Cardiac muscle cell (in vitro differentiated cells and primary cell): ENCODE results near the gene ZNF568. TPM values are rescaled to one million over a fixed set of nuclear protein-coding genes. Genes with fewer than 3 reads are reported as not detected.

ENCODE experiments used
- DNase-seq, 2 donors: peaks; one replicate each; pipeline versions ENCODE4 v3.0.0 to v3.0.0-alpha.2; 2010 to 2017; ENCODE audit warnings: low read depth in 1 of 2, low spot score in 1 of 2
- H3K27ac ChIP-seq: fragments of 200-600 bp; sonication (generic); 2 replicates; pipeline ENCODE4 v1.5.1; 2016
- H3K27me3 ChIP-seq: fragments of 200-600 bp; sonication (generic); 2 replicates; pipeline ENCODE4 v1.6.0; 2016; ENCODE audit warnings: control low read depth
- H3K36me3 ChIP-seq: fragments of 200-600 bp; sonication (generic); 2 replicates; pipeline ENCODE4 v1.5.1; 2016; ENCODE audit warnings: control low read depth
- H3K4me1 ChIP-seq: fragments of 200-600 bp; sonication (generic); 2 replicates; pipeline ENCODE4 v1.8.1; 2017; ENCODE audit warnings: low read depth, mild to moderate bottlenecking, mixed run types
- H3K4me3 ChIP-seq: fragments of 200-600 bp; sonication (generic); 2 replicates; pipeline ENCODE4 v1.5.1; 2016; ENCODE audit warnings: mild to moderate bottlenecking
- H3K9me3 ChIP-seq: fragments of 200-600 bp; sonication (generic); 2 replicates; pipeline ENCODE4 v1.5.1; 2017; ENCODE audit warnings: low read depth, mild to moderate bottlenecking, control low read depth
- polyA plus RNA-seq: library from polyadenylated mRNA; unstranded; fragments of >200 nt; fragmentation: Nextera tagmentation; extraction: Ambion mirVana; gene quantifications from 2 replicates; pipeline ENCODE4 v1.2.1, GENCODE V29; 2016
- total RNA-seq: library from RNA; depleted of rRNA; stranded (reverse); fragments of >200 nt; gene quantifications from 2 replicates; pipeline ENCODE4 v1.2.3, GENCODE V29; 2016
- TF ChIP-seq, protein P1 (sequence below): IDR thresholded peaks from 2 replicates; pipeline ENCODE4 v1.5.1; 2012; ENCODE audit warnings: low read depth, mild to moderate bottlenecking, low read length

Gene ZNF568
- total and polyA plus RNA-seq, 2 experiments from 2014 or later = 11.7 to 16.6 TPM

DNA sequence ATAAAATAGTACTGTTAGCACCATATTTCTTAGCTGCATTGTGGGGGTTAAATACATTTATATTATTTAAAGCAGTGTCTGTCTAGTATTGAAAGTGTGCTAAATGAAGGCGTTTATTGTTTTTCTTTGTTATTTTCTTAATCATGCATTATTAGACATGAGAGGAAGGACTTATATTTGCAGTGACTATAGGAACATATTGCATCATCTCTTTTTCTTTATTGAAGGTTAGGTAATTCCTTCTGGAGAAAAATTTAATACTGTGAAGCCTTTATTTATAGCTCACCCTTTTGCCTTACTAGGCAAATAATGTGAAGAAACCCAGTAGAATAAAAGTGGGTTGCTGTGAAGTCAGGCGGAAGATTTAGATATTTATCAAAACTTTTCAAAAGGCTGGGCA is 83.2 kb downstream of the ZNF568 start:
- H3K9me3 ChIP-seq = no peaks in the 10 kb centered on the region
- H3K27me3 ChIP-seq = no peaks in the 10 kb centered on the region
- H3K36me3 ChIP-seq = peaks cover 8% of the 10 kb centered on the region
- no peak overlapping the region for H3K4me3 ChIP-seq
- no peak overlapping the region for H3K27ac ChIP-seq
- DNase-seq = no peak
- TF ChIP-seq, protein P1, sequence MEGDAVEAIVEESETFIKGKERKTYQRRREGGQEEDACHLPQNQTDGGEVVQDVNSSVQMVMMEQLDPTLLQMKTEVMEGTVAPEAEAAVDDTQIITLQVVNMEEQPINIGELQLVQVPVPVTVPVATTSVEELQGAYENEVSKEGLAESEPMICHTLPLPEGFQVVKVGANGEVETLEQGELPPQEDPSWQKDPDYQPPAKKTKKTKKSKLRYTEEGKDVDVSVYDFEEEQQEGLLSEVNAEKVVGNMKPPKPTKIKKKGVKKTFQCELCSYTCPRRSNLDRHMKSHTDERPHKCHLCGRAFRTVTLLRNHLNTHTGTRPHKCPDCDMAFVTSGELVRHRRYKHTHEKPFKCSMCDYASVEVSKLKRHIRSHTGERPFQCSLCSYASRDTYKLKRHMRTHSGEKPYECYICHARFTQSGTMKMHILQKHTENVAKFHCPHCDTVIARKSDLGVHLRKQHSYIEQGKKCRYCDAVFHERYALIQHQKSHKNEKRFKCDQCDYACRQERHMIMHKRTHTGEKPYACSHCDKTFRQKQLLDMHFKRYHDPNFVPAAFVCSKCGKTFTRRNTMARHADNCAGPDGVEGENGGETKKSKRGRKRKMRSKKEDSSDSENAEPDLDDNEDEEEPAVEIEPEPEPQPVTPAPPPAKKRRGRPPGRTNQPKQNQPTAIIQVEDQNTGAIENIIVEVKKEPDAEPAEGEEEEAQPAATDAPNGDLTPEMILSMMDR = no peak
- no peaks in the 10 kb centered on the region for H3K4me1 ChIP-seq

DNA sequence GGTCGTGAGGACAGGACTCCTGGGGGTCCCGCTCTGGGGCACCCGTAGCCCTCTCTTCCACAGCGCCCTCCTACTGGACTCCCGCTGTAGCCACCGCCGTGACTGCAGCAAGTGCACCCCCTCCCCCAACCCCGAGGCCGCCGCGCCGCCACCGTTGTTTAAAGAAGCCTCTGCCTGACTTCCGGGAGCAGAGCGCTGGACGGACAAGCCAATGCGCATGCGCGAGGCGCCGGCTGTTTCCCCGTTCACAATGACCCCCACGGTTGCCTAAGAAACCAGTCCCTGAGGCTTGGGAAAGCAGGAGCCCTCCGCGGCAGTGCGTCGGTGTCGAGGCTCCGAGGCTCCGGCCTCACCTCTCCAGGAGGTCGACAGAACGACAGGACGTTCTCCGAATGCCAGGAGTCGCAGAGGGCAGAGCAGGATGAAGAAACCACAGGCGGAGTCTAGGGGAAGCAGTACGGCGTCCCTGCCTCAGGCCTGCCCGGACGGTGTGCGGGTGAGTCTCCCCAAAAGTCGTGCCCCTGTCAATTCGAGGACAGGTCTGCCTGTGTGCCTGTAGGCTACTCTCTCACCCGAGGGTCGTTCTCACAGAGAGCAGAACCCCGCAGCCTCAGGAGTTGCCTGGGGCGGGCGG is 91.6 kb downstream of the ZNF568 start:
- no peak overlapping the region for H3K27ac ChIP-seq
- TF ChIP-seq, protein P1 = no peak
- H3K9me3 ChIP-seq = no peaks in the 10 kb centered on the region
- H3K36me3 ChIP-seq = no peaks in the 10 kb centered on the region
- no peaks in the 10 kb centered on the region for H3K4me1 ChIP-seq
- H3K4me3 ChIP-seq = no peak overlapping the region
- H3K27me3 ChIP-seq = no peaks in the 10 kb centered on the region
- peak in 1 of 2 donors; percentile 79 for DNase-seq

DNA sequence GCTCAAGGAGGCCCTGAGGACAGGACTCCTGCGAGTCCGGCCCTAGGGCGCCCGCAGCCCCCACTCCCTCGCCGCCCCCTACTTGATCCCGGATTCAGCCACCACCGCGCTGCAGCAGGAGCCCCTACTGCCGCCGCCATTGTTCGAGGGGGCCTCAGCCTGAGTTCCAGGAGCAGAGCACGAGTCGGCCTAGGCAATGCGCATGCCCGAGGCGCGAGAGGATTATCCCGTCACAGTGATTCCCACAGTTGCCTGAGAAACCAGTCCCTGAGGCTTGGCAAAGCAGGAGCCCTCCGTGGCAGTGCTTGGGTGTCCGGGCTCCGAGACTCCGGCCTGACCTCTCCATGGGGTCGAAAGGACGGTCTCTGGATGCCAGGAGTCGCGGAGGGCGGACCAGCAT is 93.7 kb downstream of the ZNF568 start:
- no peak for DNase-seq
- H3K4me1 ChIP-seq = no peaks in the 10 kb centered on the region
- no peaks in the 10 kb centered on the region for H3K36me3 ChIP-seq
- H3K27ac ChIP-seq = no peak overlapping the region
- H3K27me3 ChIP-seq = no peaks in the 10 kb centered on the region
- no peaks in the 10 kb centered on the region for H3K9me3 ChIP-seq
- H3K4me3 ChIP-seq = no peak overlapping the region
- TF ChIP-seq, protein P1 = no peak

DNA sequence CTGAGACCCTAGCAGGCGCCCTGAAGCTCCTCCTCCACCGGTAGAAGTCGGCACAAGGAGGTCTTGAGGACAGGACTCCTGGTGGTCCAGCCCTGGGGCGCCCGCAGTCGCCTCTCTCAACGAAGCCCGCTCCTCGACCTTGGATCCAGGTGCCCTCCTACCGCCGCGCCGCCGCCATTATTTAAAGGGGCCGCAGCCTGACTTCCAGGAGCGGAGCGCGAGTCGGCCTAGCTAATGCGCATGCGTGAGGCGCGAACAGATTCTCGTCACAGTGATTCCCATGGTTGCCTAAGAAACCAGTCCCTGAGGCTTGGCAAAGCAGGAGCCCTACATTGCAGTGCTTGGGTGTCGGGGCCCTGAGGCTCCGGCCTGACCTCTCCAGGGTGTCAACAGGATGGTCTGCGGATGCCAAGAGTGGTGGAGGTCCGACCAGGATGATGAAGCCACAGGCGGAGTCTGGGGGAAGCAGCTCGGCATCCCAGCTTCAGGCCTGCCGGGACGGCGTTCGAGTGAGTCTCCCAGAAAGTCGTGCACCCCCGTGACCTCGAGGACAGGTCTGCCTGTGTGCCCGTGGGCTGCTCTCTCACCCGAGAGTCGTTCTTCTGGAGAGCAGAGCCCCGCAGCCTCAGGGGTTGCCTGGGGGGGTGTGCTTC is 96.1 kb downstream of the ZNF568 start:
- H3K27me3 ChIP-seq = no peaks in the 10 kb centered on the region
- DNase-seq = no peak
- TF ChIP-seq, protein P1 = no peak
- no peak overlapping the region for H3K27ac ChIP-seq
- no peak overlapping the region for H3K4me3 ChIP-seq
- H3K4me1 ChIP-seq = no peaks in the 10 kb centered on the region
- H3K36me3 ChIP-seq = no peaks in the 10 kb centered on the region
- no peaks in the 10 kb centered on the region for H3K9me3 ChIP-seq

DNA sequence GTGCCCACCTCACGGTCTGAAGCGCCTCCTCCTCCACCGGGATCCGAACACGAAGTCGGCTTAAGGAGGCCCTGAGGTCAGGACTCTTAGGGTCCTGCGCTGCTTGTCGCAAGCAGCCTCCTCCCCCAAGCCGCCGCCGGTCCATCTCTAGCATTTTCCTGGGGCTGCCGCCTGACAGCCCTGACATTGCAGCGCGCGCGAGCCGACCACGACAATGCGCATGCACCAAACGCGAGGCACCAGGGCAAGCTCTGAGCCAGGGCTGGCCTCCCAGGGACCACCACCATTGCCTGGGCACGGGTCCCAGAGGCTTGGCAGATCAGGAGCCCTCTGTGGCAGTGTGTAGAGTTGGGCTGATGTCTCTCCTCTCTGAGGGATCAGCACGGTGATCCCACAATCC is 98.3 kb downstream of the ZNF568 start:
- no peak for DNase-seq
- H3K4me1 ChIP-seq = no peaks in the 10 kb centered on the region
- H3K36me3 ChIP-seq = no peaks in the 10 kb centered on the region
- H3K27me3 ChIP-seq = no peaks in the 10 kb centered on the region
- H3K27ac ChIP-seq = no peak overlapping the region
- TF ChIP-seq, protein P1 = no peak
- no peak overlapping the region for H3K4me3 ChIP-seq
- H3K9me3 ChIP-seq = peaks cover 3% of the 10 kb centered on the region
